ENCODE results near the gene METTL5.
"Not testable (repeated sequence)": the region's sequence is repeated elsewhere in the genome, so short reads cannot be mapped to it uniquely, and the experiment has no call there.

Gene METTL5

GRCh38 chr2:169816961-169817360, 7.7 kb downstream of the METTL5 start:
- not testable (repeated sequence) for H3K4me3 ChIP-seq (ENCODE audit: low read length); H3K4me1 ChIP-seq (ENCODE audit: control insufficient read depth, insufficient read depth, low read length); DNase-seq (ENCODE audit: low read depth, low spot score); H3K36me3 ChIP-seq (ENCODE audit: control insufficient read depth, insufficient read depth, low read length); H3K27ac ChIP-seq (ENCODE audit: low read length); H3K9me3 ChIP-seq (ENCODE audit: control insufficient read depth, insufficient read depth, low read length); H3K27me3 ChIP-seq (ENCODE audit: control insufficient read depth, insufficient read depth, low read length)

- no CpG with 5 or more reads among the region's 1 CpG for WGBS (ENCODE audit: insufficient coverage, insufficient read length)
- Histone ChIP-seq H3K36me3 (ENCODE audit: control insufficient read depth, insufficient read depth, low read length) (peaks cover 8% of the 10 kb centered on the region; the same call in 1 of the 2 replicates), H3K27me3 (ENCODE audit: control insufficient read depth, insufficient read depth, low read length) (no peaks in the 10 kb centered on the region), H3K9me3 (ENCODE audit: control insufficient read depth, insufficient read depth, low read length) (no peaks in the 10 kb centered on the region), H3K4me3 (ENCODE audit: low read length) (no peak overlapping the region), H3K4me1 (ENCODE audit: control insufficient read depth, insufficient read depth, low read length) (no peaks in the 10 kb centered on the region), H3K27ac (ENCODE audit: low read length) (no peak overlapping the region)
- DNase-seq (ENCODE audit: low read depth, low spot score), result no peak
Measured at GRCh38 chr2:169815849-169816248, 8.9 kb downstream of the METTL5 start.

- DNase-seq (ENCODE audit: low read depth, low spot score), result no peak
- H3K36me3 ChIP-seq (ENCODE audit: control insufficient read depth, insufficient read depth, low read length), result peaks cover 9% of the 10 kb centered on the region; the same call in 1 of the 2 replicates
- 100% methylated on average over 1 of the region's 4 CpGs for WGBS (ENCODE audit: insufficient coverage, insufficient read length)
Measured at GRCh38 chr2:169808221-169808620, 16.5 kb downstream of the METTL5 start.

GRCh38 chr2:169806586-169806985, 18.1 kb downstream of the METTL5 start:
- H3K4me1 ChIP-seq (ENCODE audit: control insufficient read depth, insufficient read depth, low read length), result no peaks in the 10 kb centered on the region
- H3K9me3 ChIP-seq (ENCODE audit: control insufficient read depth, insufficient read depth, low read length), result no peaks in the 10 kb centered on the region
- H3K27me3 ChIP-seq (ENCODE audit: control insufficient read depth, insufficient read depth, low read length), result no peaks in the 10 kb centered on the region
- H3K36me3 ChIP-seq (ENCODE audit: control insufficient read depth, insufficient read depth, low read length), result peaks cover 9% of the 10 kb centered on the region; the same call in 1 of the 2 replicates
- H3K4me3 ChIP-seq (ENCODE audit: low read length), result no peak overlapping the region
- H3K27ac ChIP-seq (ENCODE audit: low read length), result no peak overlapping the region
- no peak for DNase-seq (ENCODE audit: low read depth, low spot score)

More at GRCh38 chr2:169808221-169808620, 16.5 kb downstream of the METTL5 start:
- Histone ChIP-seq H3K4me3 (ENCODE audit: low read length) (no peak overlapping the region), H3K4me1 (ENCODE audit: control insufficient read depth, insufficient read depth, low read length) (no peaks in the 10 kb centered on the region), H3K9me3 (ENCODE audit: control insufficient read depth, insufficient read depth, low read length) (no peaks in the 10 kb centered on the region), H3K27me3 (ENCODE audit: control insufficient read depth, insufficient read depth, low read length) (no peaks in the 10 kb centered on the region), H3K27ac (ENCODE audit: low read length) (no peak overlapping the region)

- Histone ChIP-seq H3K27ac (ENCODE audit: low read length) (no peak overlapping the region), H3K36me3 (ENCODE audit: control insufficient read depth, insufficient read depth, low read length) (peaks cover 7% of the 10 kb centered on the region; the same call in 1 of the 2 replicates), H3K27me3 (ENCODE audit: control insufficient read depth, insufficient read depth, low read length) (no peaks in the 10 kb centered on the region), H3K4me3 (ENCODE audit: low read length) (no peak overlapping the region), H3K9me3 (ENCODE audit: control insufficient read depth, insufficient read depth, low read length) (no peaks in the 10 kb centered on the region), H3K4me1 (ENCODE audit: control insufficient read depth, insufficient read depth, low read length) (no peaks in the 10 kb centered on the region)
- no CpG with 5 or more reads among the region's 9 CpGs for WGBS (ENCODE audit: insufficient coverage, insufficient read length)
- no peak for DNase-seq (ENCODE audit: low read depth, low spot score)
Measured at GRCh38 chr2:169803480-169803879, 21.2 kb downstream of the METTL5 start.

- Histone ChIP-seq H3K27ac (ENCODE audit: low read length) (no peak within 1 kb of the TSS), H3K4me3 (ENCODE audit: low read length) (peak within 1 kb of the TSS; percentile 70), H3K36me3 (ENCODE audit: control insufficient read depth, insufficient read depth, low read length) (0 out of 2 replicates have a peak, but pooled peaks cover 4% of the 10 kb centered on the region), H3K4me1 (ENCODE audit: control insufficient read depth, insufficient read depth, low read length) (peaks cover 1% of the 10 kb centered on the region; the same call in 1 of the 2 replicates), H3K27me3 (ENCODE audit: control insufficient read depth, insufficient read depth, low read length) (no peaks in the 10 kb centered on the region), H3K9me3 (ENCODE audit: control insufficient read depth, insufficient read depth, low read length) (no peaks in the 10 kb centered on the region)
- DNase-seq (ENCODE audit: low read depth, low spot score), result peak; percentile 74
- WGBS (ENCODE audit: insufficient coverage, insufficient read length), result no CpG with 5 or more reads among the region's 67 CpGs
Measured at GRCh38 chr2:169798718-169799592, 25.8 kb downstream of the METTL5 start, which contains the start of gene SSB. Gene SSB, plus strand, starts transcription at chr2:169798871. Its CDS starts 2,090 bp downstream, at chr2:169800961.

- peak overlapping the region; percentile 70; the same call in 1 of the 2 replicates for H3K4me3 ChIP-seq (ENCODE audit: low read length)
- H3K4me1 ChIP-seq (ENCODE audit: control insufficient read depth, insufficient read depth, low read length), result peaks cover 1% of the 10 kb centered on the region; the same call in 1 of the 2 replicates
- H3K27ac ChIP-seq (ENCODE audit: low read length), result no peak overlapping the region
- H3K36me3 ChIP-seq (ENCODE audit: control insufficient read depth, insufficient read depth, low read length), result no peaks in the 10 kb centered on the region
- H3K9me3 ChIP-seq (ENCODE audit: control insufficient read depth, insufficient read depth, low read length), result no peaks in the 10 kb centered on the region
- no peak for DNase-seq (ENCODE audit: low read depth, low spot score)
- no peaks in the 10 kb centered on the region for H3K27me3 ChIP-seq (ENCODE audit: control insufficient read depth, insufficient read depth, low read length)
- no CpG with 5 or more reads among the region's 4 CpGs for WGBS (ENCODE audit: insufficient coverage, insufficient read length)
Measured at GRCh38 chr2:169798397-169798717, 26.3 kb downstream of the METTL5 start.

GRCh38 chr2:169797601-169798000, 27.1 kb downstream of the METTL5 start:
- H3K9me3 ChIP-seq (ENCODE audit: control insufficient read depth, insufficient read depth, low read length), result no peaks in the 10 kb centered on the region
- no peaks in the 10 kb centered on the region for H3K36me3 ChIP-seq (ENCODE audit: control insufficient read depth, insufficient read depth, low read length)
- DNase-seq (ENCODE audit: low read depth, low spot score), result no peak
- H3K4me3 ChIP-seq (ENCODE audit: low read length), result no peak overlapping the region
- no peaks in the 10 kb centered on the region for H3K27me3 ChIP-seq (ENCODE audit: control insufficient read depth, insufficient read depth, low read length)
- H3K4me1 ChIP-seq (ENCODE audit: control insufficient read depth, insufficient read depth, low read length), result peaks cover 1% of the 10 kb centered on the region; the same call in 1 of the 2 replicates
- no peak overlapping the region for H3K27ac ChIP-seq (ENCODE audit: low read length)
- no CpG with 5 or more reads among the region's 5 CpGs for WGBS (ENCODE audit: insufficient coverage, insufficient read length)

GRCh38 chr2:169796441-169796840, 28.3 kb downstream of the METTL5 start:
- H3K4me3 ChIP-seq (ENCODE audit: low read length), result no peak overlapping the region
- no peaks in the 10 kb centered on the region for H3K36me3 ChIP-seq (ENCODE audit: control insufficient read depth, insufficient read depth, low read length)
- DNase-seq (ENCODE audit: low read depth, low spot score), result no peak
- H3K4me1 ChIP-seq (ENCODE audit: control insufficient read depth, insufficient read depth, low read length), result peaks cover 1% of the 10 kb centered on the region; the same call in 1 of the 2 replicates
- no peaks in the 10 kb centered on the region for H3K27me3 ChIP-seq (ENCODE audit: control insufficient read depth, insufficient read depth, low read length)
- H3K9me3 ChIP-seq (ENCODE audit: control insufficient read depth, insufficient read depth, low read length), result no peaks in the 10 kb centered on the region
- WGBS (ENCODE audit: insufficient coverage, insufficient read length), result no CpG with 5 or more reads among the region's 6 CpGs
- H3K27ac ChIP-seq (ENCODE audit: low read length), result no peak overlapping the region

- H3K27ac ChIP-seq (ENCODE audit: low read length), result no peak overlapping the region
- no peak for DNase-seq (ENCODE audit: low read depth, low spot score)
- no peaks in the 10 kb centered on the region for H3K9me3 ChIP-seq (ENCODE audit: control insufficient read depth, insufficient read depth, low read length)
- no peaks in the 10 kb centered on the region for H3K27me3 ChIP-seq (ENCODE audit: control insufficient read depth, insufficient read depth, low read length)
- H3K36me3 ChIP-seq (ENCODE audit: control insufficient read depth, insufficient read depth, low read length), result no peaks in the 10 kb centered on the region
- H3K4me1 ChIP-seq (ENCODE audit: control insufficient read depth, insufficient read depth, low read length), result peaks cover 1% of the 10 kb centered on the region; the same call in 1 of the 2 replicates
- no peak overlapping the region for H3K4me3 ChIP-seq (ENCODE audit: low read length)
- WGBS (ENCODE audit: insufficient coverage, insufficient read length), result no CpG with 5 or more reads among the region's 2 CpGs
Measured at GRCh38 chr2:169795181-169795580, 29.5 kb downstream of the METTL5 start.

- Histone ChIP-seq H3K27me3 (ENCODE audit: control insufficient read depth, insufficient read depth, low read length) (no peaks in the 10 kb centered on the region), H3K4me3 (ENCODE audit: low read length) (no peak overlapping the region), H3K36me3 (ENCODE audit: control insufficient read depth, insufficient read depth, low read length) (no peaks in the 10 kb centered on the region), H3K9me3 (ENCODE audit: control insufficient read depth, insufficient read depth, low read length) (no peaks in the 10 kb centered on the region), H3K4me1 (ENCODE audit: control insufficient read depth, insufficient read depth, low read length) (peaks cover 1% of the 10 kb centered on the region; the same call in 1 of the 2 replicates), H3K27ac (ENCODE audit: low read length) (no peak overlapping the region)
- no CpG with 5 or more reads among the region's 5 CpGs for WGBS (ENCODE audit: insufficient coverage, insufficient read length)
- DNase-seq (ENCODE audit: low read depth, low spot score), result no peak
Measured at GRCh38 chr2:169790581-169790980, 34.1 kb downstream of the METTL5 start.
